B cell (primary cell): Measurements from ENCODE around the gene TEX54. TPM values are rescaled to one million over a fixed set of nuclear protein-coding genes. Genes with fewer than 3 reads are reported as not detected.

Source experiments
- ATAC-seq: fragments of 200-7000 bp; cut with Tn5 transposase; one replicate; pipeline ENCODE4 v1.10.0; 2021; ENCODE audit warnings: low read depth, mild to moderate bottlenecking, moderate number of reproducible peaks, moderate library complexity
- CTCF ChIA-PET: fragments of 350-600 bp; sonication (Branson Sonifier 250); formaldehyde crosslinking; loops from one replicate; lab custom pipeline; 2021; ENCODE audit warnings: antibody characterized with exemption, inconsistent platforms; lab: Charles Lee
- POLR2A ChIA-PET: fragments of 350-600 bp; sonication (Branson Sonifier 250); formaldehyde crosslinking; loops from one replicate; lab custom pipeline; 2021; ENCODE audit warnings: antibody characterized with exemption; lab: Charles Lee
- DNase-seq: peaks from one replicate; pipeline ENCODE4 v3.0.0; 2013
- H2AFZ ChIP-seq: 2 replicates; pipeline ENCODE4 v1.6.1; 2012; ENCODE audit warnings: mild to moderate bottlenecking, low read depth, low read length; ENCODE audit not compliant: insufficient read depth, poor library complexity, severe bottlenecking
- H3K27ac ChIP-seq, 2 donors: 1 replicate in 1 of 2; 2 replicates in 1 of 2; pipeline ENCODE4 v1.5.1; 2012 to 2013; ENCODE audit warnings: low read length in 2 of 2, mild to moderate bottlenecking in 2 of 2, moderate library complexity in 1 of 2
- H3K27me3 ChIP-seq, 4 experiments: fragments of 200-600 bp in 1 of 4; sonication (generic) in 1 of 4; replicated peaks in 1 of 4; 1 replicate in 2 of 4; 2 replicates in 2 of 4; pipeline versions ENCODE4 v1.6.1 to v1.7.0; 2013 to 2016; ENCODE audit warnings: low read length in 3 of 4, mild to moderate bottlenecking in 2 of 4, mixed read lengths in 1 of 4, moderate library complexity in 1 of 4; ENCODE audit not compliant: insufficient read depth in 4 of 4, control insufficient read depth in 3 of 4; ENCODE audit errors: control extremely low read depth in 1 of 4
- H3K36me3 ChIP-seq, 2 experiments: replicated peaks in 1 of 2; 1 replicate in 1 of 2; 2 replicates in 1 of 2; pipeline versions ENCODE4 v1.6.1 to v1.7.1; 2013; ENCODE audit warnings: low read length in 1 of 2; ENCODE audit not compliant: insufficient read depth in 2 of 2, control insufficient read depth in 1 of 2; ENCODE audit errors: control extremely low read depth in 1 of 2, extremely low read depth in 1 of 2
- H3K4me1 ChIP-seq, 2 donors: fragments of 200-600 bp in 1 of 2; sonication (generic) in 1 of 2; 1 replicate in 1 of 2; 2 replicates in 1 of 2; pipeline versions ENCODE4 v1.5.1 to v1.6.1; 2013 to 2017; ENCODE audit warnings: low read length in 2 of 2; ENCODE audit not compliant: control insufficient read depth in 2 of 2, insufficient read depth in 2 of 2
- H3K4me2 ChIP-seq: replicated peaks from 2 replicates; pipeline ENCODE3; 2012; ENCODE audit warnings: mild to moderate bottlenecking, low read depth, low read length; ENCODE audit not compliant: poor library complexity, severe bottlenecking
- H3K4me3 ChIP-seq, 5 experiments: fragments of 200-600 bp in 1 of 5; sonication (generic) in 1 of 5; 1 replicate in 3 of 5; 2 replicates in 2 of 5; pipeline versions ENCODE4 v1.5.1 to v1.7.0; 2011 to 2016; ENCODE audit warnings: low read length in 4 of 5, mild to moderate bottlenecking in 4 of 5, low read depth in 2 of 5, control low read depth in 1 of 5, moderate library complexity in 1 of 5; ENCODE audit not compliant: insufficient read depth in 1 of 5; ENCODE audit errors: control extremely low read depth in 1 of 5, extremely low read depth in 1 of 5
- H3K79me2 ChIP-seq: fragments of 200-600 bp; sonication (generic); one replicate; pipeline ENCODE4 v1.6.0; 2016; ENCODE audit warnings: low read length; ENCODE audit not compliant: control insufficient read depth, insufficient read depth
- H3K9ac ChIP-seq: fragments of 200-600 bp; sonication (generic); 2 replicates; pipeline ENCODE4 v1.6.1; 2017; ENCODE audit warnings: mild to moderate bottlenecking, low read length, moderate library complexity
- H3K9me3 ChIP-seq, 3 donors: one replicate each; pipeline versions ENCODE4 v1.6.1 to v1.7.1; 2013; ENCODE audit warnings: low read length in 2 of 3; ENCODE audit not compliant: control insufficient read depth in 2 of 3, insufficient read depth in 1 of 3; ENCODE audit errors: control extremely low read depth in 1 of 3
- H4K20me1 ChIP-seq: 2 replicates; pipeline ENCODE4 v1.6.0; 2012; ENCODE audit warnings: mild to moderate bottlenecking, low read length; ENCODE audit not compliant: insufficient read depth, control insufficient read depth, poor library complexity, severe bottlenecking
- H3K27ac Mint-ChIP-seq: one replicate; pipeline ENCODE4 v1.8.0; 2021; ENCODE audit warnings: mixed read lengths
- H3K27me3 Mint-ChIP-seq: one replicate; pipeline ENCODE4 v1.8.0; 2021; ENCODE audit warnings: mixed read lengths
- H3K4me1 Mint-ChIP-seq: one replicate; pipeline ENCODE4 v1.8.0; 2021; ENCODE audit warnings: mixed read lengths
- H3K4me3 Mint-ChIP-seq: one replicate; pipeline ENCODE4 v1.8.0; 2021; ENCODE audit warnings: mixed read lengths
- H3K9me3 Mint-ChIP-seq: one replicate; pipeline ENCODE4 v1.8.0; 2022; ENCODE audit warnings: mixed read lengths; ENCODE audit not compliant: insufficient read depth
- EZH2 ChIP-seq: IDR thresholded peaks from 2 replicates; pipeline ENCODE4 v1.6.1; 2012; ENCODE audit warnings: borderline replicate concordance, low read depth, mild to moderate bottlenecking, moderate library complexity, low read length; ENCODE audit not compliant: insufficient read depth, poor library complexity, severe bottlenecking
- WGBS: methylation state at CpG from one replicate; pipeline ENCODE4 v1.1.5; 2013; ENCODE audit warnings: missing lambda C conversion rate; ENCODE audit not compliant: insufficient coverage; 5-methylcytosine and 5-hydroxymethylcytosine counted together
- intact Hi-C: fragments of 100-400 bp; cut with micrococcal nuclease; formaldehyde crosslinking; loops from one replicate; pipeline ENCODE4 v1.10.0; 2022
- polyA plus RNA-seq: library from polyadenylated mRNA; depleted of rRNA; stranded (reverse); fragments of >200 nt; gene quantifications from 2 replicates; pipeline ENCODE4 v1.2.3, GENCODE V29; 2012
- total RNA-seq, 2 donors: library from RNA; stranded (reverse); fragments of 120-200 nt in 1 of 2; gene quantifications; 1 replicate in 1 of 2; 2 replicates in 1 of 2; pipeline versions ENCODE4 v1.2.3 to v1.2.4, GENCODE V29; 2013 to 2022
- TF ChIP-seq, protein P1 (sequence below): fragments of 200-600 bp; IDR thresholded peaks from one replicate; pipeline ENCODE4 v1.8.0; 2022; ENCODE audit warnings: antibody characterized with exemption, mild to moderate bottlenecking

The TEX54 gene
- total and polyA plus RNA-seq, 2 donors (not counting 1 experiment from before 2014, with no cell fraction given), result 1.1 TPM; not detected in 1

DNA sequence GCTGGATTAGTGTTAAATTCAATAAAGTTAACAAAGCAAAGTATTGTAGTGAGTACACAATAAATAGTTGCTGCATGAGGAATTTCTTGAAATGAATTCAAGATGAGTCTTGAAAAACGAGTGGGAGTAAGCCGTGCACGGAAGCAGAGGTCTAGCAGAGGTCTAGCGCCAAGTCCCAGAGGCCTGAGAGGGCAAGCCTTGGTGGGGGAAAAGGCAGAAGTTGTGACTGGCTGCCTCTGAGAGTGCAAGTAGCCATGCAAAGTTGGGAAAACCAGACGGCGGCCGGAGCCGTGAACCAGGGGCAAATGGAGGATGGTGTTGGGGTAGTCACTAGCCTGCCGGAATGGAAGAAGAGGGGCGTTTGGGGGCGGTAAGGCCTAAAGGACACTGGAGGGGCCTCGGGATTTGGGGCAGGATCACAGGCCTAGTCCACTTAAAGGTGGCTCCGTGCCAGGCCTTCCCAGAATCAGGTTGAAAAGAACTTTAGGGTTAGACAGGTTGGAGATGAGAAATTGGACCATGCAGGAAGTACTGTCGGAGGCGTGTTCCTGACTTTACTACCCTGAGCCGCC is 47.7 kb upstream of the TEX54 start:
- peak overlapping the region; percentile 100 for H3K4me3 Mint-ChIP-seq
- peaks cover 44% of the 10 kb centered on the region for H3K79me2 ChIP-seq
- H2AFZ ChIP-seq, result peak overlapping the region; percentile 93
- DNase-seq, result no peak
- peaks cover 25 to 36% of the 10 kb centered on the region in 2 donors for H3K4me1 ChIP-seq
- H3K9me3 ChIP-seq, result no peaks in the 10 kb centered on the region
- no peaks in the 10 kb centered on the region for H3K9me3 Mint-ChIP-seq
- H3K27ac ChIP-seq, result peak overlapping the region; percentile 86 to 90
- H3K27me3 Mint-ChIP-seq, result no peaks in the 10 kb centered on the region
- H3K4me1 Mint-ChIP-seq, result peaks cover 39% of the 10 kb centered on the region
- intact Hi-C loops, result loop anchor here (1.0 to 5.0 kb wide), 11 partner anchors 24 to 988 kb away; partner anchors contain the start of genes ATL3, BSCL2, FADS3 and GNG3
- peak overlapping the region; percentile 89 for H3K4me2 ChIP-seq
- TF ChIP-seq, protein P1, sequence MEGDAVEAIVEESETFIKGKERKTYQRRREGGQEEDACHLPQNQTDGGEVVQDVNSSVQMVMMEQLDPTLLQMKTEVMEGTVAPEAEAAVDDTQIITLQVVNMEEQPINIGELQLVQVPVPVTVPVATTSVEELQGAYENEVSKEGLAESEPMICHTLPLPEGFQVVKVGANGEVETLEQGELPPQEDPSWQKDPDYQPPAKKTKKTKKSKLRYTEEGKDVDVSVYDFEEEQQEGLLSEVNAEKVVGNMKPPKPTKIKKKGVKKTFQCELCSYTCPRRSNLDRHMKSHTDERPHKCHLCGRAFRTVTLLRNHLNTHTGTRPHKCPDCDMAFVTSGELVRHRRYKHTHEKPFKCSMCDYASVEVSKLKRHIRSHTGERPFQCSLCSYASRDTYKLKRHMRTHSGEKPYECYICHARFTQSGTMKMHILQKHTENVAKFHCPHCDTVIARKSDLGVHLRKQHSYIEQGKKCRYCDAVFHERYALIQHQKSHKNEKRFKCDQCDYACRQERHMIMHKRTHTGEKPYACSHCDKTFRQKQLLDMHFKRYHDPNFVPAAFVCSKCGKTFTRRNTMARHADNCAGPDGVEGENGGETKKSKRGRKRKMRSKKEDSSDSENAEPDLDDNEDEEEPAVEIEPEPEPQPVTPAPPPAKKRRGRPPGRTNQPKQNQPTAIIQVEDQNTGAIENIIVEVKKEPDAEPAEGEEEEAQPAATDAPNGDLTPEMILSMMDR, result no peak
- TF ChIP-seq EZH2, result no peak
- peaks cover 30% of the 10 kb centered on the region for H4K20me1 ChIP-seq
- peaks cover 0 to 30% of the 10 kb centered on the region in 2 experiments for H3K36me3 ChIP-seq
- no peaks in the 10 kb centered on the region for H3K27me3 ChIP-seq
- peak overlapping the region; percentile 89 for H3K9ac ChIP-seq
- CTCF ChIA-PET, result interaction anchor here (0.7 to 3.5 kb wide), 11 partner anchors 18 to 456 kb away, joined by 3 to 39 read pairs (median 6); partner anchors contain the start of genes B3GAT3, HNRNPUL2, TMEM179B and TTC9C
- peak; percentile 13 for ATAC-seq
- H3K27ac Mint-ChIP-seq, result peak overlapping the region; percentile 100
- POLR2A ChIA-PET, result interaction anchor here (0.6 to 2.5 kb wide), 12 partner anchors 25 to 1306 kb away, joined by 3 to 52 read pairs (median 8); partner anchors contain the start of genes HNRNPUL2, MTA2, STIP1 and TMEM179B
- H3K4me3 ChIP-seq, result peak overlapping the region; percentile 49 to 93 (median 78)
- whole genome bisulfite sequencing, result under 1% methylated on average over 16 of the region's 16 CpGs
